ENCODE results near the gene FAM209B.

DNA sequence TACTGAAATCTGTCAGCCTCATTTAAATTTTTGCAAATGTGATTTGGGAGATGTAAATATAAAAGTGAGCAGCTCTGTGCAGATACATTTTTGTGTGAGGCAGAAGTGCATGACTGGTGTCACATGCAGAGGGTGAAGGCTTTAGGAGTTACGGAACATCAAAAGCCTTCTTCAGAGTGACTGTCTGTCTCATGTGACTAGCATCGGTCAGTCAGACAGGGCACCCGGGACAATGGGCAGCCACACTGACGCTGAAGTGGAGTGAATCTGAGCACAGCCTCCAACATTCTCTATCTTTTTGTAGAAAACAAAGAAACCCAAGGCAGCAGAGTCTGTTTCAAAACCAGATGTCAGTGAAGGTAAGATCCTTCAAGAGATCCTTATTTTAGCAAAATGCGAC lies 16.4 kb upstream of the FAM209B start:
- no peak for TF ChIP-seq EZH2 (IDR thresholded peaks at IDR 0.05; ENCODE audit: borderline replicate concordance)
- TF ChIP-seq, protein P1, sequence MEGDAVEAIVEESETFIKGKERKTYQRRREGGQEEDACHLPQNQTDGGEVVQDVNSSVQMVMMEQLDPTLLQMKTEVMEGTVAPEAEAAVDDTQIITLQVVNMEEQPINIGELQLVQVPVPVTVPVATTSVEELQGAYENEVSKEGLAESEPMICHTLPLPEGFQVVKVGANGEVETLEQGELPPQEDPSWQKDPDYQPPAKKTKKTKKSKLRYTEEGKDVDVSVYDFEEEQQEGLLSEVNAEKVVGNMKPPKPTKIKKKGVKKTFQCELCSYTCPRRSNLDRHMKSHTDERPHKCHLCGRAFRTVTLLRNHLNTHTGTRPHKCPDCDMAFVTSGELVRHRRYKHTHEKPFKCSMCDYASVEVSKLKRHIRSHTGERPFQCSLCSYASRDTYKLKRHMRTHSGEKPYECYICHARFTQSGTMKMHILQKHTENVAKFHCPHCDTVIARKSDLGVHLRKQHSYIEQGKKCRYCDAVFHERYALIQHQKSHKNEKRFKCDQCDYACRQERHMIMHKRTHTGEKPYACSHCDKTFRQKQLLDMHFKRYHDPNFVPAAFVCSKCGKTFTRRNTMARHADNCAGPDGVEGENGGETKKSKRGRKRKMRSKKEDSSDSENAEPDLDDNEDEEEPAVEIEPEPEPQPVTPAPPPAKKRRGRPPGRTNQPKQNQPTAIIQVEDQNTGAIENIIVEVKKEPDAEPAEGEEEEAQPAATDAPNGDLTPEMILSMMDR (IDR thresholded peaks at IDR 0.05; ENCODE audit: poor library complexity) = no peak

All from hepatocyte (in vitro differentiated cells).